ENCODE data around the gene EXO1.

GRCh38 chr1:241823925-241824324, 24.1 kb upstream of the EXO1 start:
- no peak for TF ChIP-seq CTCF (IDR thresholded peaks at IDR 0.05)
- TF ChIP-seq EZH2 (IDR thresholded peaks at IDR 0.05; ENCODE audit: borderline replicate concordance, insufficient read depth, low read depth, low read length, poor library complexity, severe bottlenecking) = no peak

Measured in B cell (primary cell).